ENCODE measurements around the gene RBM48. TPM values are rescaled to one million over a fixed set of nuclear protein-coding genes. Genes with fewer than 3 reads are reported as not detected.
A peak's percentile ranks its signal among the peaks of the same experiment; 100 is the strongest.

Gene RBM48
- total and polyA plus RNA-seq, 9 of the 15 experiments (the other 6 are each of a cell fraction or from before 2014, with no cell fraction given) = 9.9 to 35.1 (median 16.3) TPM

- TF ChIP-seq ZNF512 (tag; IDR thresholded peaks at IDR 0.05) (no peak), NFIX (CRISPR knock-in tag; IDR thresholded peaks at IDR 0.05; ENCODE audit: low read depth) (no peak), AFF4 (CRISPR knock-in tag; IDR thresholded peaks at IDR 0.05) (no peak; the same call in none of the 2 replicates), PTTG1 (tag; IDR thresholded peaks at IDR 0.05; ENCODE audit: low read depth) (no peak), ZNF253 (CRISPR knock-in tag; conservative IDR thresholded peaks at IDR 0.05) (no peak), POLR2H (tag; IDR thresholded peaks at IDR 0.05; ENCODE audit: low read depth) (peak; percentile 85), PHTF2 (CRISPR knock-in tag; IDR thresholded peaks at IDR 0.05) (no peak), SNIP1 (IDR thresholded peaks at IDR 0.05; ENCODE audit: low read depth) (peak; percentile 86), NFYB (IDR thresholded peaks at IDR 0.05; ENCODE audit: extremely low read depth, insufficient read length) (peak; percentile 70), ZBTB1 (CRISPR knock-in tag; IDR thresholded peaks at IDR 0.05; ENCODE audit: borderline replicate concordance, low read depth) (peak; percentile 62; the same call in 1 of the 2 replicates), U2AF2 (optimal IDR thresholded peaks at IDR 0.05; ENCODE audit: low read depth, low read length) (no peak), CEBPG (CRISPR knock-in tag; IDR thresholded peaks at IDR 0.05) (no peak), CEBPG (tag; conservative IDR thresholded peaks at IDR 0.05 in 1 of 2, IDR thresholded peaks at IDR 0.05 in 1 of 2) (no peak), ZNF609 (CRISPR knock-in tag; IDR thresholded peaks at IDR 0.05; ENCODE audit: borderline replicate concordance) (0 out of 2 replicates have a peak, but pooled peaks have one; percentile 10), TAL1 (IDR thresholded peaks at IDR 0.05) (no peak), SMARCE1 (IDR thresholded peaks at IDR 0.05) (no peak), GABPB2 (CRISPR knock-in tag; conservative IDR thresholded peaks at IDR 0.05) (no peak; the same call in 1 of the 2 replicates), CEBPB (tag; IDR thresholded peaks at IDR 0.05) (no peak)
Measured at GRCh38 chr7:92528188-92528957, at the start of gene RBM48, which contains the start of gene PEX1 (continued).
